ENCODE results near the gene NOX5.

DNA sequence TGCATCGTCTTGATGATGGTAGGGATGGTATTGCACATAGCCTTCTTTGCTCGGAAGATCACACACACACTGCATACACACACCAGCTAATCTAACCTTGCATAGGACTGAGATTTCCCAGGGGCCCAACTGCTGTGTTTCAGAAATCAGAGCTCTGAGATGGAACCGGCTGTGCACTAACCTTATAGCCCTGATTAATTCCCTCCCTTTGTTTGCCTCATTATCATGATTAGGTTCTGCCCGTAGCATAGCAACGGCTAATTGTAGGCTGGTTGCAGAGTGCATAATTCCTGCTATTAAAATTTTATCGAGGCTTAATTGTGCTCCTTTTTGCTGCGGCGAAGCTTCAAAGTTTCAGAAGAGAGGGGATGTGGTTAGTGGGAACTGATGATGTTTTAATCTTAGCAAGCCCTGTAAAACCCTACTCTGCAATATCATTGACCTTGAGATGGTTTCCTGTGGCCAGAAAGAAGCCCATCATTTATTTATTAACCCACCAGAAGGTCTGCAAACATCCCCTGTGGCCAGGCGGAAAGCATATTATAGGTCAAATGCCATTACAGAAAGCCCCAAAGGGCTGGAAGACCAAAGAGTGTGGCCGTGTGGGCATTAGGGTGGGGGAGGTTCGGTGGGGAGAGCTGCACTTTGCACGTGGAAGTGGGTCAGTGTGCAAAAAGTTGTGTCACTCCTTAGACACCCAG, 89.7 kb downstream of the NOX5 start:
- TF ChIP-seq, protein P1, sequence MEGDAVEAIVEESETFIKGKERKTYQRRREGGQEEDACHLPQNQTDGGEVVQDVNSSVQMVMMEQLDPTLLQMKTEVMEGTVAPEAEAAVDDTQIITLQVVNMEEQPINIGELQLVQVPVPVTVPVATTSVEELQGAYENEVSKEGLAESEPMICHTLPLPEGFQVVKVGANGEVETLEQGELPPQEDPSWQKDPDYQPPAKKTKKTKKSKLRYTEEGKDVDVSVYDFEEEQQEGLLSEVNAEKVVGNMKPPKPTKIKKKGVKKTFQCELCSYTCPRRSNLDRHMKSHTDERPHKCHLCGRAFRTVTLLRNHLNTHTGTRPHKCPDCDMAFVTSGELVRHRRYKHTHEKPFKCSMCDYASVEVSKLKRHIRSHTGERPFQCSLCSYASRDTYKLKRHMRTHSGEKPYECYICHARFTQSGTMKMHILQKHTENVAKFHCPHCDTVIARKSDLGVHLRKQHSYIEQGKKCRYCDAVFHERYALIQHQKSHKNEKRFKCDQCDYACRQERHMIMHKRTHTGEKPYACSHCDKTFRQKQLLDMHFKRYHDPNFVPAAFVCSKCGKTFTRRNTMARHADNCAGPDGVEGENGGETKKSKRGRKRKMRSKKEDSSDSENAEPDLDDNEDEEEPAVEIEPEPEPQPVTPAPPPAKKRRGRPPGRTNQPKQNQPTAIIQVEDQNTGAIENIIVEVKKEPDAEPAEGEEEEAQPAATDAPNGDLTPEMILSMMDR (conservative IDR thresholded peaks at IDR 0.05; ENCODE audit: low read depth, low read length) = no peak
- TF ChIP-seq EZH2phosphoT487 (IDR thresholded peaks at IDR 0.05; ENCODE audit: borderline replicate concordance, low read length) = no peak

Data from PC-3 (cell line).